GM12878 (cell line): ENCODE data around the gene MAFG. TPM values are rescaled to one million over a fixed set of nuclear protein-coding genes. Genes with fewer than 3 reads are reported as not detected.
A peak's percentile ranks its signal among the peaks of the same experiment; 100 is the strongest.

Source experiments
- ATAC-seq: fragments of 200-7000 bp; cut with Tn5 transposase; 3 replicates; pipeline ENCODE4 v1.9.1; 2020; ENCODE audit warnings: mild to moderate bottlenecking, moderate library complexity
- BruUV-seq: library from RNA; stranded (reverse); fragments of 400-500 nt; replicated peaks from 2 replicates; lab custom pipeline; 2021; lab: Mats Ljungman, UMichigan
- CTCF ChIA-PET: fragments of 300-600 bp; sonication (Branson Sonifier 250); formaldehyde crosslinking; extraction: SDS; loops from one replicate; lab custom pipeline; 2021; ENCODE audit warnings: inconsistent platforms; lab: Yijun Ruan, JAX
- POLR2A ChIA-PET: fragments of 350-600 bp; formaldehyde crosslinking; extraction: SDS; loops from one replicate; lab custom pipeline; 2021; ENCODE audit warnings: inconsistent platforms; lab: Charles Lee
- RAD21 ChIA-PET: fragments of 300-600 bp; sonication (Branson Sonifier 250); formaldehyde crosslinking; loops from one replicate; lab custom pipeline; 2023; ENCODE audit warnings: antibody characterized with exemption; ENCODE audit not compliant: unreplicated experiment; lab: Charles Lee
- SMC1A ChIA-PET: fragments of 300-600 bp; sonication (Branson Sonifier 250); formaldehyde crosslinking; loops from one replicate; lab custom pipeline; 2023; ENCODE audit not compliant: unreplicated experiment, uncharacterized antibody; lab: Charles Lee
- DNase-seq: peaks from one replicate; pipeline ENCODE4 v3.0.0-alpha.2; 2011; ENCODE audit warnings: low read depth, low spot score
- FAIRE-seq: peaks from 3 replicates; lab custom pipeline; 2011; peaks lifted over from hg19 to GRCh38; lab: Jason Lieb, UNC
- H2AFZ ChIP-seq: 2 replicates; pipeline ENCODE4 v1.6.0; 2011; ENCODE audit warnings: low read depth, low read length, control low read depth; ENCODE audit not compliant: control insufficient read depth
- H3K27ac ChIP-seq: 2 replicates; pipeline ENCODE4 v1.5.1; 2011; ENCODE audit warnings: control low read depth; ENCODE audit not compliant: control insufficient read depth, insufficient read depth
- H3K27me3 ChIP-seq, 2 experiments: replicated peaks in 1 of 2; 2 replicates each; pipeline versions ENCODE4 v1.6.0 to v1.6.1; 2011; ENCODE audit warnings: low read length in 1 of 2; ENCODE audit not compliant: control insufficient read depth in 2 of 2, insufficient read depth in 2 of 2
- H3K36me3 ChIP-seq, 2 experiments: 2 replicates each; pipeline ENCODE4 v1.5.1; 2011; ENCODE audit warnings: low read length in 1 of 2; ENCODE audit not compliant: control insufficient read depth in 2 of 2, insufficient read depth in 2 of 2
- H3K4me1 ChIP-seq: 2 replicates; pipeline ENCODE4 v1.6.1; 2011; ENCODE audit warnings: mild to moderate bottlenecking, low read length, moderate library complexity, mixed read lengths; ENCODE audit not compliant: control insufficient read depth, insufficient read depth
- H3K4me2 ChIP-seq: 2 replicates; pipeline ENCODE4 v1.6.0; 2011; ENCODE audit warnings: control low read depth; ENCODE audit not compliant: control insufficient read depth, insufficient read depth
- H3K4me3 ChIP-seq: fragments of 200-600 bp; sonication (generic); 2 replicates; pipeline ENCODE4 v1.5.1; 2016
- H3K79me2 ChIP-seq: 2 replicates; pipeline ENCODE4 v1.6.0; 2011; ENCODE audit warnings: low read length; ENCODE audit not compliant: control insufficient read depth, insufficient read depth
- H3K9ac ChIP-seq: 2 replicates; pipeline ENCODE4 v1.8.0; 2011; ENCODE audit warnings: low read length, control low read depth, mixed read lengths; ENCODE audit not compliant: control insufficient read depth, insufficient read depth
- H3K9me3 ChIP-seq: replicated peaks from 3 replicates; pipeline ENCODE4 v1.5.1; 2011; ENCODE audit warnings: mild to moderate bottlenecking, low read length; ENCODE audit not compliant: control insufficient read depth, insufficient read depth
- H4K20me1 ChIP-seq: 2 replicates; pipeline ENCODE4 v1.6.0; 2011; ENCODE audit not compliant: control insufficient read depth, insufficient read depth
- ATF2 ChIP-seq: IDR thresholded peaks from 2 replicates; pipeline ENCODE4 v1.6.1; 2012; ENCODE audit warnings: low read length, inconsistent platforms
- BACH1 ChIP-seq: fragments of 450-650 bp; IDR thresholded peaks from 2 replicates; pipeline ENCODE4 v1.6.1; 2017; ENCODE audit warnings: mild to moderate bottlenecking, borderline replicate concordance
- CHD2 ChIP-seq: IDR thresholded peaks from 2 replicates; pipeline ENCODE4 v1.6.1; 2011; ENCODE audit warnings: low read depth, low read length, improper control_type of control experiment, borderline replicate concordance
- GABPA ChIP-seq: IDR thresholded peaks from 2 replicates; pipeline ENCODE4 v1.6.1; 2014; ENCODE audit warnings: antibody characterized with exemption, low read depth, mild to moderate bottlenecking, inconsistent platforms
- MYC ChIP-seq: IDR thresholded peaks from 2 replicates; pipeline ENCODE4 v1.6.1; 2011; ENCODE audit warnings: mild to moderate bottlenecking, low read length, moderate library complexity, inconsistent platforms; ENCODE audit not compliant: insufficient read depth, insufficient replicate concordance, insufficient read length, severe bottlenecking
- POLR2A ChIP-seq: IDR thresholded peaks from 2 replicates; pipeline ENCODE4 v1.6.1; 2011; ENCODE audit warnings: low read depth, mild to moderate bottlenecking, low read length
- POU2F2 ChIP-seq: IDR thresholded peaks from 3 replicates; pipeline ENCODE4 v1.6.1; 2011; ENCODE audit warnings: low read depth, mild to moderate bottlenecking, low read length, borderline replicate concordance
- RAD21 ChIP-seq: IDR thresholded peaks from 2 replicates; pipeline ENCODE4 v1.6.1; 2011; ENCODE audit warnings: mild to moderate bottlenecking, low read depth, low read length, moderate library complexity; ENCODE audit not compliant: insufficient read depth
- RELB ChIP-seq: fragments of 450-650 bp; IDR thresholded peaks from 2 replicates; pipeline ENCODE4 v1.6.1; 2017; ENCODE audit warnings: low read depth, mild to moderate bottlenecking, moderate library complexity
- WGBS: methylation state at CpG from one replicate; pipeline ENCODE4 v1.1.6; 2016; ENCODE audit warnings: low lambda C conversion rate; ENCODE audit not compliant: insufficient replicate concordance, insufficient coverage; ENCODE audit errors: missing lambda C conversion rate; 5-methylcytosine and 5-hydroxymethylcytosine counted together
- in situ Hi-C: fragments of 300-500 bp; cut with MboI; formaldehyde crosslinking; loops from 9 replicates; pipeline ENCODE4 v1.14.3; 2018; ENCODE audit warnings: mixed read lengths
- intact Hi-C: fragments of 100-400 bp; cut with micrococcal nuclease; formaldehyde crosslinking; loops from one replicate; pipeline ENCODE4 v1.14.2; 2022; ENCODE audit not compliant: unreplicated experiment
- polyA plus RNA-seq, 11 experiments: library from polyadenylated mRNA; depleted of rRNA in 4 of 11; unstranded in 6 of 11; stranded (reverse) in 5 of 11; fragments of >200 nt; fragmentation: Nextera tagmentation in 4 of 11; fragmentation: Illumina TruSeq in 1 of 11; extraction: Ambion mirVana in 4 of 11; extraction: Trizol in 1 of 11; gene quantifications; 1 replicate in 1 of 11; 2 replicates in 10 of 11; pipeline versions ENCODE4 v1.2.1 to v1.2.3, GENCODE V29; 2011 to 2016; ENCODE audit warnings: inconsistent platforms in 2 of 11, missing spikeins in 2 of 11, low read depth in 1 of 11
- total RNA-seq, 4 experiments: library from RNA; depleted of rRNA in 3 of 4; stranded (reverse); fragments of >200 nt in 3 of 4; fragmentation: Illumina TruSeq in 1 of 4; extraction: Trizol in 1 of 4; gene quantifications; 2 replicates each; pipeline versions ENCODE4 v1.2.1 to v1.2.3, GENCODE V29; 2013 to 2021

The MAFG gene
- total and polyA plus RNA-seq, 10 of the 15 experiments (the other 5 are each of a cell fraction or from before 2014, with no cell fraction given): 0.48 to 20.1 (median 7.6) TPM

- peaks cover 3 to 14% of the 10 kb centered on the region in 2 experiments; a peak in 3 of 4 replicates for H3K36me3 ChIP-seq
- POLR2A ChIA-PET: no interaction called here
- no peak overlapping the region for H3K4me3 ChIP-seq
- H3K9ac ChIP-seq: no peak overlapping the region
- 96% methylated on average over 21 of the region's 22 CpGs for WGBS
- no peak overlapping the region for H3K27ac ChIP-seq
- FAIRE-seq: no peak
- in situ Hi-C loops: no loop called here
- H3K4me1 ChIP-seq: no peaks in the 10 kb centered on the region
- no peaks in the 10 kb centered on the region for H3K79me2 ChIP-seq
- intact Hi-C loops: no loop called here
- CTCF ChIA-PET: no interaction called here
- H3K9me3 ChIP-seq: no peaks in the 10 kb centered on the region
- TF ChIP-seq RAD21: no peak
- TF ChIP-seq POLR2A: peak; percentile 52
- SMC1A ChIA-PET: no interaction called here
- no peak for ATAC-seq
- RAD21 ChIA-PET: no interaction called here
- DNase-seq: no peak
- no peak overlapping the region for H3K4me2 ChIP-seq
- BruUV-seq: no TSS peak
- H3K27me3 ChIP-seq: no peaks in the 10 kb centered on the region; a peak in 1 of 4 replicates
- no peaks in the 10 kb centered on the region for H4K20me1 ChIP-seq
- no peak overlapping the region for H2AFZ ChIP-seq
Observed at GRCh38 chr17:81899514-81900166, 27.9 kb downstream of the MAFG start.

- FAIRE-seq (no peak), ATAC-seq (no peak), DNase-seq (no peak)
- Histone ChIP-seq H3K27me3 (no peaks in the 10 kb centered on the region; a peak in 1 of 4 replicates), H3K4me2 (no peak overlapping the region), H4K20me1 (no peaks in the 10 kb centered on the region), H2AFZ (no peak overlapping the region), H3K79me2 (peaks cover 3% of the 10 kb centered on the region), H3K9ac (no peak overlapping the region), H3K27ac (no peak overlapping the region), H3K36me3 (peaks cover 3 to 14% of the 10 kb centered on the region in 2 experiments; a peak in 3 of 4 replicates), H3K4me1 (peaks cover 5% of the 10 kb centered on the region), H3K9me3 (no peaks in the 10 kb centered on the region), H3K4me3 (no peak overlapping the region)
- 86% methylated on average over 8 of the region's 9 CpGs for WGBS
- CTCF ChIA-PET: no interaction called here
- BruUV-seq: no TSS peak
- TF ChIP-seq POU2F2 (no peak), GABPA (no peak), POLR2A (no peak), MYC (no peak), CHD2 (no peak), BACH1 (no peak), ATF2 (no peak), RELB (no peak)
- in situ Hi-C loops: no loop called here
- POLR2A ChIA-PET: no interaction called here
- intact Hi-C loops: no loop called here
- RAD21 ChIA-PET: no interaction called here
- SMC1A ChIA-PET: no interaction called here
Observed at GRCh38 chr17:81898885-81899284, 28.6 kb downstream of the MAFG start.
